Posterior cingulate gyrus (tissue), 11 donors: ENCODE results near the gene DVL1.
"Not testable (repeated sequence)": the region's sequence is repeated elsewhere in the genome, so short reads cannot be mapped to it uniquely, and the experiment has no call there.

ENCODE experiments used
- DNase-seq, 10 donors: peaks; one replicate each; pipeline versions ENCODE4 v3.0.0 to v3.0.0-alpha.2; 2020 to 2021; ENCODE audit warnings: mixed read lengths in 3 of 10
- intact Hi-C: fragments of 100-400 bp; cut with DNase I; formaldehyde crosslinking; loops from one replicate; pipeline ENCODE4 v1.15.1; 2023

The DVL1 gene

GRCh38 chr1:1349256-1350012, at the start of gene DVL1:
TSS of gene DVL1 (minus strand) at chr1:1349418. CDS start at chr1:1349065, 353 bp downstream.
- DNase-seq, result peak in 8 of 10 donors; percentile 41 to 94 (median 50)
- intact Hi-C loops, result loop anchor here (1.0 kb wide), 1 partner anchor 41 kb away; the partner anchor contains the start of gene PUSL1

- intact Hi-C loops, result no loop called here
- peak in 2 of 10 donors; percentile 46 to 79 for DNase-seq
Observed at GRCh38 chr1:1398677-1399186, 49.5 kb upstream of the DVL1 start.

- intact Hi-C loops, result no loop called here
- DNase-seq, result peak in 3 of 10 donors; percentile 16 to 35 (median 20)
Observed at GRCh38 chr1:1397839-1398523, 48.8 kb upstream of the DVL1 start.

GRCh38 chr1:1395166-1395565, 45.9 kb upstream of the DVL1 start:
- peak in 3 of 10 donors; percentile 5 to 67 (median 40) for DNase-seq
- intact Hi-C loops, result no loop called here

GRCh38 chr1:1394116-1394515, 44.9 kb upstream of the DVL1 start:
- DNase-seq, result peak in 3 of 10 donors; percentile 33 to 63 (median 39)
- intact Hi-C loops, result no loop called here

- intact Hi-C loops, result no loop called here
- peak in 3 of 10 donors; percentile 27 to 50 (median 28) for DNase-seq
Observed at GRCh38 chr1:1393428-1393827, 44.2 kb upstream of the DVL1 start.

GRCh38 chr1:1393014-1393413, 43.8 kb upstream of the DVL1 start:
- intact Hi-C loops, result no loop called here
- DNase-seq, result peak in 3 of 10 donors; percentile 21 to 34 (median 27)

GRCh38 chr1:1391225-1391624, 42.0 kb upstream of the DVL1 start:
- intact Hi-C loops, result no loop called here
- DNase-seq, result peak in 3 of 10 donors; percentile 58 to 71 (median 60)

- intact Hi-C loops, result no loop called here
- DNase-seq, result peak in 3 of 10 donors; percentile 25 to 36 (median 29)
Observed at GRCh38 chr1:1390675-1391074, 41.5 kb upstream of the DVL1 start.

GRCh38 chr1:1388078-1388472, 38.9 kb upstream of the DVL1 start:
- intact Hi-C loops, result no loop called here

GRCh38 chr1:1387098-1388077, 38.2 kb upstream of the DVL1 start:
- peak in 2 of 10 donors; percentile 64 to 67 for DNase-seq
- intact Hi-C loops, result no loop called here

More at GRCh38 chr1:1388078-1388472, 38.9 kb upstream of the DVL1 start:
- peak in 2 of 10 donors; percentile 32 to 54 for DNase-seq

- DNase-seq, result peak in 2 of 10 donors; percentile 1 to 16
- intact Hi-C loops, result no loop called here
Observed at GRCh38 chr1:1385931-1386330, 36.7 kb upstream of the DVL1 start.

GRCh38 chr1:1385339-1385738, 36.1 kb upstream of the DVL1 start:
- DNase-seq, result peak in 2 of 10 donors; percentile 14 to 47
- intact Hi-C loops, result not testable (repeated sequence)

GRCh38 chr1:1381294-1381693, 32.1 kb upstream of the DVL1 start:
- intact Hi-C loops, result no loop called here
- peak in 1 of 10 donors; percentile 46 for DNase-seq

- intact Hi-C loops, result no loop called here
Observed at GRCh38 chr1:1380860-1381259, 31.6 kb upstream of the DVL1 start.

GRCh38 chr1:1377540-1378205, 28.5 kb upstream of the DVL1 start:
- no peak for DNase-seq
- intact Hi-C loops, result loop anchor here (10.0 kb wide), 1 partner anchor 253 kb away; no protein-coding TSS in a partner anchor

More at GRCh38 chr1:1380860-1381259, 31.6 kb upstream of the DVL1 start:
- peak in 1 of 10 donors; percentile 57 for DNase-seq

- no peak for DNase-seq
- intact Hi-C loops, result loop anchor here (10.0 kb wide), 1 partner anchor 252 kb away; no protein-coding TSS in a partner anchor
Observed at GRCh38 chr1:1376551-1377226, 27.5 kb upstream of the DVL1 start.

GRCh38 chr1:1374929-1375662, 25.9 kb upstream of the DVL1 start, which contains the start of gene AURKAIP1:
TSS of gene AURKAIP1 (minus strand) at chr1:1375207. CDS start at chr1:1374756, 451 bp downstream.
- intact Hi-C loops, result loop anchor here (2.0 to 10.0 kb wide), 2 partner anchors 32 to 250 kb away; partner anchors contain the start of gene MRPL20
- DNase-seq, result peak; percentile 95 to 100 (median 98)
